Suprapubic skin (tissue), 3 donors: ENCODE results near the gene NFE2.

Experiments
- CTCF ChIP-seq, 2 donors: fragments of 200-600 bp in 1 of 2; fragments of 450-650 bp in 1 of 2; sonication (generic) in 1 of 2; IDR thresholded peaks; one replicate each; pipeline ENCODE4 v1.5.1; 2016 to 2019; ENCODE audit warnings: antibody characterized with exemption in 2 of 2, mild to moderate bottlenecking in 1 of 2, moderate library complexity in 1 of 2
- POLR2A ChIP-seq, 2 donors: fragments of 450-650 bp; IDR thresholded peaks; one replicate each; pipeline ENCODE4 v1.6.1; 2017; ENCODE audit warnings: antibody characterized with exemption in 2 of 2, mild to moderate bottlenecking in 2 of 2, moderate library complexity in 2 of 2

- TF ChIP-seq CTCF (IDR thresholded peaks at IDR 0.05) (no peak), POLR2A (IDR thresholded peaks at IDR 0.05) (no peak)
Measured at GRCh38 chr12:54301428-54302048, 723 bp upstream of the NFE2 start.
